Liver (tissue), 3 donors: ENCODE measurements around the gene CORO2B.

Source experiments
- ATF3 ChIP-seq: IDR thresholded peaks from 2 replicates; pipeline ENCODE4 v1.6.1; 2016; ENCODE audit warnings: antibody characterized with exemption
- CTCF ChIP-seq: fragments of 150-350 bp; IDR thresholded peaks from 2 replicates; pipeline ENCODE4 v1.5.1; 2017; ENCODE audit warnings: improper control_type of control experiment, low read depth, low read length; ENCODE audit not compliant: missing input control
- EGR1 ChIP-seq, 2 donors: IDR thresholded peaks; 2 replicates each; pipeline ENCODE4 v1.6.1; 2016 to 2018; ENCODE audit warnings: antibody characterized with exemption in 2 of 2, low read depth in 2 of 2
- FOXA1 ChIP-seq: IDR thresholded peaks from 2 replicates; pipeline ENCODE4 v1.6.1; 2016; ENCODE audit warnings: antibody characterized with exemption
- JUND ChIP-seq, 2 donors: IDR thresholded peaks; 2 replicates each; pipeline ENCODE4 v1.6.1; 2016; ENCODE audit warnings: antibody characterized with exemption in 2 of 2
- MAX ChIP-seq: IDR thresholded peaks from 2 replicates; pipeline ENCODE4 v1.6.1; 2016; ENCODE audit warnings: antibody characterized with exemption
- NR2F2 ChIP-seq: IDR thresholded peaks from 2 replicates; pipeline ENCODE4 v1.6.1; 2016; ENCODE audit warnings: antibody characterized with exemption
- REST ChIP-seq: IDR thresholded peaks from 2 replicates; pipeline ENCODE4 v1.6.1; 2016; ENCODE audit warnings: antibody characterized with exemption, mild to moderate bottlenecking
- SP1 ChIP-seq: IDR thresholded peaks from 2 replicates; pipeline ENCODE4 v1.6.1; 2018; ENCODE audit warnings: antibody characterized with exemption, mild to moderate bottlenecking
- TAF1 ChIP-seq: conservative IDR thresholded peaks from 2 replicates; pipeline ENCODE4 v1.6.1; 2016; ENCODE audit warnings: antibody characterized with exemption, mild to moderate bottlenecking
- donor health status: healthy.
- donor health status: healthy.

GRCh38 chr15:68602459-68603215 is 23.8 kb downstream of the CORO2B start:
- TF ChIP-seq NR2F2: no peak
- TF ChIP-seq CTCF: no peak
- TF ChIP-seq MAX: no peak
- TF ChIP-seq ATF3: no peak
- TF ChIP-seq JUND (IDR thresholded peaks at IDR 0.05): no peak
- TF ChIP-seq REST: no peak
- no peak for TF ChIP-seq TAF1
- TF ChIP-seq EGR1 (IDR thresholded peaks at IDR 0.05; ENCODE audit: low read depth in 2 of 2): no peak
- no peak for TF ChIP-seq SP1
- TF ChIP-seq FOXA1: no peak
